Liver (tissue), 9 donors: ENCODE data around the gene OR2AT4. TPM values are rescaled to one million over a fixed set of nuclear protein-coding genes. Genes with fewer than 3 reads are reported as not detected.

Source experiments
- DNase-seq: peaks from one replicate; pipeline ENCODE4 v3.0.0-alpha.2; 2017; ENCODE audit warnings: low spot score
- H3K27ac ChIP-seq, 2 donors: one replicate each; pipeline ENCODE4 v1.7.0; 2013; ENCODE audit warnings: inconsistent platforms in 2 of 2, low read length in 2 of 2, control low read depth in 1 of 2, low read depth in 1 of 2, mild to moderate bottlenecking in 1 of 2
- H3K27me3 ChIP-seq, 4 donors: one replicate each; pipeline versions ENCODE4 v1.6.1 to v1.7.0; 2013; ENCODE audit warnings: low read length in 3 of 4, inconsistent platforms in 1 of 4, mild to moderate bottlenecking in 1 of 4, moderate library complexity in 1 of 4; ENCODE audit not compliant: control insufficient read depth in 4 of 4, insufficient read depth in 4 of 4
- H3K36me3 ChIP-seq, 4 donors: one replicate each; pipeline versions ENCODE4 v1.6.1 to v1.7.0; 2013; ENCODE audit warnings: low read length in 3 of 4, mild to moderate bottlenecking in 3 of 4, low read depth in 1 of 4, moderate library complexity in 1 of 4; ENCODE audit not compliant: control insufficient read depth in 4 of 4, insufficient read depth in 3 of 4
- H3K4me1 ChIP-seq, 4 donors: one replicate each; pipeline versions ENCODE4 v1.6.1 to v1.7.0; 2013; ENCODE audit warnings: low read length in 3 of 4, mild to moderate bottlenecking in 3 of 4, moderate library complexity in 1 of 4; ENCODE audit not compliant: control insufficient read depth in 4 of 4, insufficient read depth in 4 of 4
- H3K4me3 ChIP-seq, 3 donors: one replicate each; pipeline versions ENCODE4 v1.6.1 to v1.7.0; 2013; ENCODE audit warnings: low read length in 3 of 3, control low read depth in 1 of 3, low read depth in 1 of 3, mild to moderate bottlenecking in 1 of 3
- H3K9ac ChIP-seq, 2 donors: one replicate each; pipeline ENCODE4 v1.7.0; 2013; ENCODE audit warnings: low read length in 2 of 2, mild to moderate bottlenecking in 2 of 2, moderate library complexity in 2 of 2, control low read depth in 1 of 2, low read depth in 1 of 2
- H3K9me3 ChIP-seq, 4 donors: one replicate each; pipeline versions ENCODE4 v1.6.1 to v1.7.0; 2013; ENCODE audit warnings: low read length in 3 of 4; ENCODE audit not compliant: control insufficient read depth in 4 of 4
- EGR1 ChIP-seq, 2 donors: IDR thresholded peaks; 2 replicates each; pipeline ENCODE4 v1.6.1; 2016 to 2018; ENCODE audit warnings: antibody characterized with exemption in 2 of 2, low read depth in 2 of 2
- HNF4A ChIP-seq, 2 donors: conservative IDR thresholded peaks; 2 replicates each; pipeline ENCODE4 v1.6.1; 2016; ENCODE audit warnings: antibody characterized with exemption in 2 of 2, mild to moderate bottlenecking in 2 of 2
- HNF4G ChIP-seq: IDR thresholded peaks from 2 replicates; pipeline ENCODE4 v1.6.1; 2016; ENCODE audit warnings: antibody characterized with exemption
- NR2F2 ChIP-seq: IDR thresholded peaks from 2 replicates; pipeline ENCODE4 v1.6.1; 2016; ENCODE audit warnings: antibody characterized with exemption
- RAD21 ChIP-seq, 2 donors: IDR thresholded peaks; 2 replicates each; pipeline ENCODE4 v1.6.1; 2016; ENCODE audit warnings: antibody characterized with exemption in 2 of 2, mild to moderate bottlenecking in 2 of 2
- RXRA ChIP-seq, 2 donors: IDR thresholded peaks; 2 replicates each; pipeline ENCODE4 v1.6.1; 2017 to 2018; ENCODE audit warnings: antibody characterized with exemption in 2 of 2, mild to moderate bottlenecking in 1 of 2
- SP1 ChIP-seq: IDR thresholded peaks from 2 replicates; pipeline ENCODE4 v1.6.1; 2018; ENCODE audit warnings: antibody characterized with exemption, mild to moderate bottlenecking
- WGBS: extraction: QIAGEN DNeasy Blood & Tissue Kit; methylation state at CpG from one replicate; pipeline ENCODE4 v1.1.7; 2013; 5-methylcytosine and 5-hydroxymethylcytosine counted together
- polyA plus RNA-seq, 2 donors: library from polyadenylated mRNA; stranded (reverse) in 1 of 2; unstranded in 1 of 2; fragments of 200-250 nt in 1 of 2; fragments of >200 nt in 1 of 2; fragmentation: Nextera tagmentation in 1 of 2; extraction: Ambion mirVana in 1 of 2; gene quantifications; one replicate each; pipeline versions ENCODE4 v1.2.1 to v1.2.3, GENCODE V29; 2013 to 2015
- total RNA-seq, 2 donors: library from RNA; depleted of rRNA; stranded (reverse); fragments of >200 nt; gene quantifications; one replicate each; pipeline ENCODE4 v1.2.3, GENCODE V29; 2014
- TF ChIP-seq, protein P1 (sequence below): IDR thresholded peaks from 2 replicates; pipeline ENCODE4 v1.6.1; 2016; ENCODE audit warnings: antibody characterized with exemption
- TF ChIP-seq, protein P2 (sequence below): fragments of 150-350 bp; IDR thresholded peaks from 2 replicates; pipeline ENCODE4 v1.5.1; 2017; ENCODE audit warnings: improper control_type of control experiment, low read depth, low read length; ENCODE audit not compliant: missing input control
- TF ChIP-seq, protein P3 (sequence below): IDR thresholded peaks from 2 replicates; pipeline ENCODE4 v1.6.1; 2016; ENCODE audit warnings: antibody characterized with exemption, mild to moderate bottlenecking
- TF ChIP-seq, protein P4 (sequence below): IDR thresholded peaks from 2 replicates; pipeline ENCODE4 v1.6.1; 2016; ENCODE audit warnings: antibody characterized with exemption
- donor health status: healthy.
- donor health status: healthy.
- donor health status: healthy.
- donor health status: healthy.
- donor health status: healthy.

The OR2AT4 gene
- total and polyA plus RNA-seq, 4 donors, result not detected

DNA sequence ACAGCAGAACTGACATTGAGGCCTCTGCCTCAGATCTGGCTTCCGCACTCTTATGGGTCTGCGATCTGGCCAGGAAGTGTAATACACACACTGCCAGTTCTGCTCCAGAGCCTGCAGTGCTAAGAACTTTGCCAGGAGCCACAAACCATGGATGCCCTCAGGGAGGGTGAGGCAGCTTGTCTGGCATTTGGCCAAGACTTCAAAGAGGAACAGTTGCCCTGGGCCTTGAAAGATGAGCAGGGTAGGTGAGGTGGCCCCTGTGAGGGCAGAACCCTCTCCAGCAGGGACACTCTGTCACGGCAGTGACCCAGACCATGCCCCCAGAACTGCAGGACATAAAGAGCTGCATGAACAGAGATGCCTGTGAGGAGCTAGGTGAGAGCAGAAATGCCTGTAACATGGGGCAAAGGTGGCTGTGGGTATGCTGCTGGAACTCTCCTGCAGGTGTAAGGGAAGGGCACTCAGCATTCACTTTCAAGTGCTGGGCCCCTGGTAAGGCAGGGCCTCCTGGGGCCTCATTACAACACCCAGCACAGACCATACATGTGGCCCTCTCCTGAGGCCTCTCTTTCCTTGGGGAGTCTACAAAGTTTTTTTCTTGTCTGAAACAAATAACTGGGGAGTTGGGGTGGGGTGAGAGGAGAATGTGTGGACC lies 60.6 kb downstream of the OR2AT4 start:
- Histone ChIP-seq H3K9me3 (no peaks in the 10 kb centered on the region), H3K27ac (no peak overlapping the region), H3K27me3 (no peaks in the 10 kb centered on the region), H3K36me3 (no peaks in the 10 kb centered on the region), H3K4me1 (no peaks in the 10 kb centered on the region), H3K4me3 (no peak overlapping the region), H3K9ac (no peak overlapping the region)
- DNase-seq, result no peak
- TF ChIP-seq, protein P1, sequence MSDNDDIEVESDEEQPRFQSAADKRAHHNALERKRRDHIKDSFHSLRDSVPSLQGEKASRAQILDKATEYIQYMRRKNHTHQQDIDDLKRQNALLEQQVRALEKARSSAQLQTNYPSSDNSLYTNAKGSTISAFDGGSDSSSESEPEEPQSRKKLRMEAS, result no peak
- no peak for TF ChIP-seq SP1
- TF ChIP-seq, protein P2, sequence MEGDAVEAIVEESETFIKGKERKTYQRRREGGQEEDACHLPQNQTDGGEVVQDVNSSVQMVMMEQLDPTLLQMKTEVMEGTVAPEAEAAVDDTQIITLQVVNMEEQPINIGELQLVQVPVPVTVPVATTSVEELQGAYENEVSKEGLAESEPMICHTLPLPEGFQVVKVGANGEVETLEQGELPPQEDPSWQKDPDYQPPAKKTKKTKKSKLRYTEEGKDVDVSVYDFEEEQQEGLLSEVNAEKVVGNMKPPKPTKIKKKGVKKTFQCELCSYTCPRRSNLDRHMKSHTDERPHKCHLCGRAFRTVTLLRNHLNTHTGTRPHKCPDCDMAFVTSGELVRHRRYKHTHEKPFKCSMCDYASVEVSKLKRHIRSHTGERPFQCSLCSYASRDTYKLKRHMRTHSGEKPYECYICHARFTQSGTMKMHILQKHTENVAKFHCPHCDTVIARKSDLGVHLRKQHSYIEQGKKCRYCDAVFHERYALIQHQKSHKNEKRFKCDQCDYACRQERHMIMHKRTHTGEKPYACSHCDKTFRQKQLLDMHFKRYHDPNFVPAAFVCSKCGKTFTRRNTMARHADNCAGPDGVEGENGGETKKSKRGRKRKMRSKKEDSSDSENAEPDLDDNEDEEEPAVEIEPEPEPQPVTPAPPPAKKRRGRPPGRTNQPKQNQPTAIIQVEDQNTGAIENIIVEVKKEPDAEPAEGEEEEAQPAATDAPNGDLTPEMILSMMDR, result no peak
- TF ChIP-seq, protein P3, sequence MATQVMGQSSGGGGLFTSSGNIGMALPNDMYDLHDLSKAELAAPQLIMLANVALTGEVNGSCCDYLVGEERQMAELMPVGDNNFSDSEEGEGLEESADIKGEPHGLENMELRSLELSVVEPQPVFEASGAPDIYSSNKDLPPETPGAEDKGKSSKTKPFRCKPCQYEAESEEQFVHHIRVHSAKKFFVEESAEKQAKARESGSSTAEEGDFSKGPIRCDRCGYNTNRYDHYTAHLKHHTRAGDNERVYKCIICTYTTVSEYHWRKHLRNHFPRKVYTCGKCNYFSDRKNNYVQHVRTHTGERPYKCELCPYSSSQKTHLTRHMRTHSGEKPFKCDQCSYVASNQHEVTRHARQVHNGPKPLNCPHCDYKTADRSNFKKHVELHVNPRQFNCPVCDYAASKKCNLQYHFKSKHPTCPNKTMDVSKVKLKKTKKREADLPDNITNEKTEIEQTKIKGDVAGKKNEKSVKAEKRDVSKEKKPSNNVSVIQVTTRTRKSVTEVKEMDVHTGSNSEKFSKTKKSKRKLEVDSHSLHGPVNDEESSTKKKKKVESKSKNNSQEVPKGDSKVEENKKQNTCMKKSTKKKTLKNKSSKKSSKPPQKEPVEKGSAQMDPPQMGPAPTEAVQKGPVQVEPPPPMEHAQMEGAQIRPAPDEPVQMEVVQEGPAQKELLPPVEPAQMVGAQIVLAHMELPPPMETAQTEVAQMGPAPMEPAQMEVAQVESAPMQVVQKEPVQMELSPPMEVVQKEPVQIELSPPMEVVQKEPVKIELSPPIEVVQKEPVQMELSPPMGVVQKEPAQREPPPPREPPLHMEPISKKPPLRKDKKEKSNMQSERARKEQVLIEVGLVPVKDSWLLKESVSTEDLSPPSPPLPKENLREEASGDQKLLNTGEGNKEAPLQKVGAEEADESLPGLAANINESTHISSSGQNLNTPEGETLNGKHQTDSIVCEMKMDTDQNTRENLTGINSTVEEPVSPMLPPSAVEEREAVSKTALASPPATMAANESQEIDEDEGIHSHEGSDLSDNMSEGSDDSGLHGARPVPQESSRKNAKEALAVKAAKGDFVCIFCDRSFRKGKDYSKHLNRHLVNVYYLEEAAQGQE, result no peak
- no peak for TF ChIP-seq EGR1 (IDR thresholded peaks at IDR 0.05; ENCODE audit: low read depth in 2 of 2)
- no peak for TF ChIP-seq HNF4A (conservative IDR thresholded peaks at IDR 0.05)
- TF ChIP-seq HNF4G, result no peak
- no peak for TF ChIP-seq RXRA (IDR thresholded peaks at IDR 0.05)
- TF ChIP-seq NR2F2, result no peak
- WGBS, result 85% methylated on average over 3 of the region's 3 CpGs

DNA sequence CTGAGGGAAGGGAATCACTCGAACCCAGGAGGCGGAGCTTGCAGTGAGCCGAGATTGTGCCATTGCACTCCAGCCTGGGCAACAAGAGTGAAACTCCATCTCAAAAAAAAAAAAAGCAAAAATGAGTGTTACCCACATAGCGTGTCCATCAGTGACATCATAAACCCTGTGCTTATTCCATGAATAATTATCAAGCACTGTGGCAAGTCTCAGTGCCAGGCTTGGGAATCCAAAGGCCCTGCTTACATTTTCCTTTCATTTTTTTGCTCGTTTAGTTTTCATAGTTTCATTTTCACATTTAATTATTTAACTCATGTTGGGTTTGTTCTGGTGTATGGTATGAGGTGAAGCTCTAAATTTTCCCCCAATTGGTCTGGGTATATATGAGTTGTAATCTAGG lies 61.4 kb downstream of the OR2AT4 start:
- Histone ChIP-seq H3K27ac (no peak overlapping the region), H3K36me3 (no peaks in the 10 kb centered on the region), H3K4me3 (no peak overlapping the region), H3K27me3 (no peaks in the 10 kb centered on the region), H3K4me1 (no peaks in the 10 kb centered on the region), H3K9ac (no peak overlapping the region), H3K9me3 (no peaks in the 10 kb centered on the region)
- WGBS, result 84% methylated on average over 5 of the region's 5 CpGs
- TF ChIP-seq EGR1 (IDR thresholded peaks at IDR 0.05; ENCODE audit: low read depth in 2 of 2), result no peak
- TF ChIP-seq RAD21 (IDR thresholded peaks at IDR 0.05), result no peak
- no peak for TF ChIP-seq HNF4A (conservative IDR thresholded peaks at IDR 0.05)
- TF ChIP-seq, protein P4, sequence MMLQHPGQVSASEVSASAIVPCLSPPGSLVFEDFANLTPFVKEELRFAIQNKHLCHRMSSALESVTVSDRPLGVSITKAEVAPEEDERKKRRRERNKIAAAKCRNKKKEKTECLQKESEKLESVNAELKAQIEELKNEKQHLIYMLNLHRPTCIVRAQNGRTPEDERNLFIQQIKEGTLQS, result no peak
- TF ChIP-seq, protein P2, result no peak
- TF ChIP-seq HNF4G, result no peak
- DNase-seq, result no peak
